Frontal cortex (tissue), 4 donors: ENCODE measurements around the gene POLR3H. TPM values are rescaled to one million over a fixed set of nuclear protein-coding genes. Genes with fewer than 3 reads are reported as not detected.
A peak's percentile ranks its signal among the peaks of the same experiment; 100 is the strongest.

Experiments used
- DNase-seq, 2 donors: peaks; one replicate each; pipeline ENCODE4 v3.0.0; 2012; ENCODE audit warnings: low spot score in 2 of 2
- FAIRE-seq: peaks from 2 replicates; lab custom pipeline; 2012; peaks lifted over from hg19 to GRCh38; lab: Jason Lieb, UNC
- total RNA-seq: library from RNA; depleted of rRNA; stranded (reverse); fragments of >200 nt; gene quantifications from one replicate; pipeline ENCODE4 v1.2.3, GENCODE V29; 2014
- donor health status: control.
- donor health status: control.
- donor health status: control.

The POLR3H gene
- total RNA-seq, 1 donor from 2014 or later, result 24.1 TPM

GRCh38 chr22:41523464-41524221 is 20.6 kb downstream of the POLR3H start:
- FAIRE-seq, result no peak
- no peak for DNase-seq

GRCh38 chr22:41522813-41523212 is 21.5 kb downstream of the POLR3H start:
- DNase-seq, result no peak
- no peak for FAIRE-seq

- no peak for FAIRE-seq
- no peak for DNase-seq
These were observed 23.1 kb downstream of the POLR3H start for GRCh38 chr22:41521126-41521525.

DNA sequence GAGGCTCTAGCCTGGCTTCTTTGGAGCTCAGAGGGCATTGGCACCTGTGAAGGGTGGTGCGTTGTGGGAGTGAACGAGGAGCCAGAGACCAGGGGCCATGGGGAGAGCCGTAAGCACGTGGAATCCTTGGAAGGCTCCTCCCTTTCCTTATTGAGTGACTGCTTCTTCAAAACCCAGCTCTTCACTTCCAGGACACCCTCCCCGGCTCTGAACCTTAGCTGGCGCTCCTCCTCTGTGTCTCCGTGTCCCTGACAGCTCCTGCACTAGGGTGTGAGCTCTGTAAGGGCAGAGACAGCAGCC is 26.3 kb downstream of the POLR3H start:
- FAIRE-seq, result no peak

DNA sequence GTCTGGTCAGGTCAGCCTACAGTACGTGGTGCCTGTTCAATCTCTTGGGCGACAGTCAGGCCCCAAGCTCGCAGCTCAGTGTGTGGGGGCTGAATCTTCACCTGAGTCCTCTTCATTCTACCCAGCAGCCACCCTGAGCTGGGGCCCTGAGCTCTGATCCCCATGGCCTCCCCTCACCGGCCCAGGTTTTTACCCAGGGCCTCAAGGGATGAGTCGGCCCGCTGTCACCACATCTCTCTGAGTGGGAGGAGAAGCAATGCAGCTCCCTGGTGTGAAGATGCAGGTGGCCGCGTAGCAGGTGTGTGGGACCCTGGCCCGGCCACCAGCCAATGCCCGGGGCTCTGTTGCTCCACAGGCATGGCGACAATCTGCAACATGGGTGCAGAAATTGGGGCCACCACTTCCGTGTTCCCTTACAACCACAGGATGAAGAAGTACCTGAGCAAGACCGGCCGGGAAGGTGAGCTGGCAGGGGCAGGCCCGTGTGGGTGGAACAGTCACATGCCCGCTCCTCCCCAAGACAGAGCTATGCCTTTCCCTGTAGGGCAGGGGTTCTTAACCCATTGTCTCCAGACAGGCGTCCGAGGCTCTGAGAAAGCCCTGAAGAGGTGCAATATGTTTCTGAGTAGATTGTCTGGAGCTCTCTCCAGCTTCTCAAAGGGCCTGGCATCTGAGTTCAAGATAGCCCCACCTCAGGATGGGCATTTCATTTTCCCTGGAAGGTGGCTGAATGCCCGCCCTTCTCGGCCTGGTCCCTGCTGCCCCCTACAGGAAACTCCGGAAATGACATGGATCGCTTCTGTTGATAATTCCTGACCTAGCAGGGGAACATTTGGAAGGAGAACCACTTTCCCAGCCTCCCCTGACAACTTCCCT is 26.9 kb downstream of the POLR3H start:
- FAIRE-seq (peak; percentile 36), DNase-seq (peak; percentile 56 to 81)

More for the DNA sequence above, 26.3 kb downstream of the POLR3H start:
- DNase-seq, result no peak

DNA sequence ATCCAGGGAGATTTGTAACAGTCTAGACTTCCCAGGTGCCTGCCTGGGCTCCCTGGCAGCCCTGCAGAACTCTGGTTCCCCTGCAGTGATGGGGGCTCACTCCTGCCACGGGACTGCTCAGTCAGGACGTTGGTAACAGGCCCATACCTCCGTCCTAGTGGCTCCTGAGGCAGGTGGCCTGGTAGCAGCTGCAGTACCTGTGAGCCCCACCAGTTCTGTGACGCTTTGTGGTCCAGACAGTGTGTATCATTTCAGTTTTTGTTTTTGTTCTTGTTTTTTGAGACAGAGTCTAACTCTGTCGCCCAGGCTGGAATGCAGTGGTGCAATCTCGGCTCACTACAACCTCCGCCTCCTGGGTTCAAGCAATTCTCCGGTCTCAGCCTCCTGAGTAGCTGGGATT is 27.8 kb downstream of the POLR3H start:
- no peak for DNase-seq
- FAIRE-seq, result no peak

- no peak for DNase-seq
- FAIRE-seq, result no peak
These were observed 30.9 kb downstream of the POLR3H start for GRCh38 chr22:41513391-41513790.

DNA sequence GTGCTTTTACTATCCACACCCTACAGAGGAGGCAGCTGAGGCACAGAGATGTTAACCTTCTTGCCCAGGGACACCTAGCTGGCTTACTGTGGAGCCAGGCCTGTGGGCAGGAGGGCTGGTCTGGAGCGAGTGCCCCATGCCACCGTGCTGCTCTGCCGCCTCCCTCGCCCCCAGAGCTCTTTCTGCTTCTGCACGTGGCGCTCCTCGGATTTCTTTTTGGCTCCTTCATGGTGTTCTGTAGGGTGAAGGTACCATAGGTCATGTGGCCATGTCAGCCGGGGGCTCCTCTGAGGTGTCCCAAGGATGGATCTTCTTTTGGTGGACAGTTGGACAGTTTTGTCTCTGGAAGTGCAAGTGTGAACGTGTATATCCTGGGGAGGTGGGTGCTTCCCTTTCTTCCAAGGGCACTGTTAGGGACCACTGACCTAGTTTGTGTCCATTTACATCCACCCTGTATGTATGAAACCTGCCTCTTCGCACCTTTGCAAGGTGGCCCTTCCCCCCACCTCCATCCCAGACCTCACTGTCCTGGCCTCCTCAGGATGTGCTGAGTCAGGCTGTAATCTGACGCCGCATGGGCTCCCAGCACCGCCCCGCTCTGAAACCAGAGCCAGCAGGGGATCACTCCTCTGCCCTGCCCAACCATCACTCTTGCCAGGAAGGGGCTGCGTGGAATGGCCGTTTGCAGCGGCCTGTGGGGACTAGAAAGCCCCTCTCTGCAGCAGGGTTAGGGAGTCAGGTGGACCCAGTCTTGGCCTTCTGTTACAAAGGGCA is 31.7 kb downstream of the POLR3H start:
- no peak for DNase-seq
- no peak for FAIRE-seq

DNA sequence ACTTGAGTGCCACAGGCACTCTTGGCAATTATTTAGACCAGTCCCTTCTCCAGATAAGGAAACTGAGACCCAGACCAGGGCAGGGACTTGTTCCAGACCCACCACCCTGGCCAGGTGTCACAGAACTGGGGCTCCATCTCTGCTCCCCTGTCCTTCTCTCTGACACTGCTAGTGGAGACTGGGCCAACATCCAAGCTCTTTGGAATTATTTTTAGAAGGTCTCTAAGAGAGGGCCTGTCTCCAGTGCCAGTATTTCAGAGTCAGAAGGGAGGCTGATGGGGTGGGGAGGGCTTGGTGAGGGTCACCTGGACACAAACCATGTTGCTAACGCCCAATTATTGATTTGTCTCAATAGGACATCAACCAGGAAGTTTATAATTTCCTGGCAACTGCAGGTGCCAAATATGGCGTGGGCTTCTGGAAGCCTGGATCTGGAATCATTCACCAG is 32.7 kb downstream of the POLR3H start:
- FAIRE-seq (no peak), DNase-seq (no peak)

GRCh38 chr22:41508770-41509170 is 35.5 kb downstream of the POLR3H start:
- FAIRE-seq, result no peak

GRCh38 chr22:41507330-41508063 is 36.8 kb downstream of the POLR3H start:
- FAIRE-seq (no peak), DNase-seq (no peak)

More at GRCh38 chr22:41508770-41509170, 35.5 kb downstream of the POLR3H start:
- DNase-seq, result peak in 1 of 2 donors; percentile 40

DNA sequence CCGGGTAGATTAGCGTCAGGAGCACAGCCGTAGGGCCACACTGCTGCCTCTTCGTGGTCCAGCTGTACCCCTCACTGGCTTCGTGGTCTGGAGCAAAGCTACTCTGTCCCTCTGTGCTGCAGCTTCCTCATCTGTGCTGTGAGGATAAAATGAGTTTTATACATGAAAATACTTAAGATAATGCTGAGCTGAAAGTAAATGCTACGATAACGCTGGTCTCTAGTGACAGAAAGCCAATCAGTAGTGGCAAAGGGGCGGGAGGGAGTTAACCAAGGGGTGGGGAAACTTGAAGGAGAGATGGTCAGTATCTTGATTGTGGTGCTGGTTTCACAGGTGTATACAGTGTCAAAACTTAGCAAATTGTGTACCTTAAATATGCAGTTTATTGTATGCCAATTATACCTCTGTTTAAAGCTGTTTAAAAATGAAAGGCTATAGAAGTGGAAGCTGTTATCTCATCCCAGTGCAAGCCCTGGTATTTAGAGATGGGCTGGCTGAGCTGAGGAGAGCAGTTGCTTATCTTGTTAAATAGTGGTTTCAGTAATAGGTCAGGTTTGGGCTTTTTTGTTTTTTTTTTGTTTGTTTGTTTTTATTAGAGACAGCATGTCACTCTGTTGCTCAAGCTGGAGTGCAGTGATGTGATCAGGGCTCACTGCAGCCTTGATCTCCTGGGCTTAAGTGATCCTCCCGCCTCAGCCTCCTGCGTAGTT is 38.6 kb downstream of the POLR3H start:
- FAIRE-seq (no peak), DNase-seq (no peak)

GRCh38 chr22:41504816-41505215 is 39.5 kb downstream of the POLR3H start:
- FAIRE-seq (no peak), DNase-seq (no peak)

DNA sequence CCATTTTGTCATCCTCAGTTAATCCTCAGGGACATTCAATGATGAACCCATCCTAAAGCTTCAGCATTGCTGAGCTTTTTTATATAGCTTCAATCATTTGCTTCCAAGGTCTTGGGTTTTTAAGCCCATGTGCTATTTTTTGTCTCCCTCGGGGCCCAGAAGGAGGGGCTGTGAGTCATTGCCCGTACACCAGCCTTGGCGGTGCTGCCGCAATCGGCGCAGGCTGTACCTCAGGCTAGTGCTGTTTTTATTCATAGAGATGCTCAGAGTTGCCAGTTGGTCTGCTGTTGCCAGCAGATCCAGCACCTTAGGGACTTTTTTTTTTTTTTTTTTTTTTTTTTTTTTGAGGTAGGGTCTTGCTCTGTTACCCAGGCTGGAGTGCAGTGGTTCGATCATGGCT is 39.9 kb downstream of the POLR3H start:
- DNase-seq (no peak), FAIRE-seq (no peak)

- FAIRE-seq (no peak), DNase-seq (no peak)
These were observed 43.1 kb downstream of the POLR3H start for GRCh38 chr22:41501209-41501608.

GRCh38 chr22:41500303-41500702 is 44.0 kb downstream of the POLR3H start:
- no peak for DNase-seq
- FAIRE-seq, result no peak

DNA sequence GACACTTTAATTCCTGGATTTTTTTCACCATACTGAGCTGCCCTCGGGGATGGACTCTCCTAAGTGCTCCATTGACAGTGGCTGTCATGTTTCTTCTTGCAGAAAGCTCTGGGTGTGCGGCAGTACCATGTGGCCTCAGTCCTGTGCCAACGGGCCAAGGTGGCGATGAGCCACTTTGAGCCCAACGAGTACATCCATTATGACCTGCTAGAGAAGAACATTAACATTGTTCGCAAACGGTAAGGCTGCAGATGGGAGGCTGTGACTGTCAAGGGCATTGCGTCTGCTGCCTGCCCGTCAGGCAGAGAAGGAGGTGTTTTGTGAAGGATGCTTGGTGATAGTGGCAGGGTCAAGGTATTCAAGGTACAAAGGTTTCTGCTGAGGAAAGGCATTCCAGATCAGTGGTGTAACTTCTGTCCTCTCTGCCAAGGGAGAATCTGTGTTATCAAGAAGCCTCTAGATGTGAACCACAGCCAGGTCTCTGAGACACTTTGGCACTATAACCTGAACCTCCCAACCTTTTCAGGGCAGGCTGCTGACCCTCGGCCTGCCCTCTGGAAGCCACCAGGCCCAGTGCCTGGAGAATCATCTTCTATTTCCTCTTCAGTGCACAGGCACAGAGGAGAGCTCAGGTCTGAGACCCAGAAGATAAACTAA is 44.5 kb downstream of the POLR3H start:
- DNase-seq (no peak), FAIRE-seq (no peak)

DNA sequence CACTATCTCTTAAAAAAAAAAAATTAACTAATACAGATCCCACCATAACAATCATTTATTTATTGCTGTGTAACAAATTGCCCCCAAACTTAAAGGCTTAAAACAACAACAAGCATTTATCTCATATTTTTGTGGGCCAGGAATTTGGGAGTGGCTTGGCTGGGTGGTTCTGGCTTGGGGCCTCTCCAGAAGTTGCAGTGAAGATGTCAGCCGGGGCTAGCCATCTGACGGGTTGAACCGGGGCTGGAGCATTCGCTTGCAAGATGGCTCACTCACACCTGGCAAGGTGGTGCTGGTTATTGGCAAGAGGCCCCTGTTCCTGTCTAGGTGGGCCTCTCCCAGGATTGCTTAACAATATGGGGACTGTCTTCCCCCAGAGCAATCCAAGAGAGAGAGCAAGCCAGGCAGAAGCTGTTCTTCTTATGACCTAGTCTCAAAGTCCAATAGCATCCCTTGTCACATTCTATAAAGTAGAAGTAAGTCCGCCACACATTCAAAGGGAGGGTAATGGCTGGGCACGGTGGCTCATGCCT is 45.9 kb downstream of the POLR3H start:
- no peak for FAIRE-seq

More for the DNA sequence above, 45.9 kb downstream of the POLR3H start:
- DNase-seq, result no peak
